AG04449 (cell line): ENCODE data around the gene CHRM5.

ENCODE experiments used
- CTCF ChIA-PET: fragments of 350-600 bp; formaldehyde crosslinking; extraction: SDS; loops from one replicate; lab custom pipeline; 2021; ENCODE audit warnings: antibody characterized with exemption; lab: Yijun Ruan, JAX
- POLR2A ChIA-PET: fragments of 400-600, 350-600 bp; formaldehyde crosslinking; extraction: SDS; loops from one replicate; lab custom pipeline; 2020; ENCODE audit warnings: antibody characterized with exemption, inconsistent platforms; lab: Yijun Ruan, JAX
- DNase-seq: peaks from one replicate; pipeline ENCODE4 v3.0.0-alpha.2; 2010; ENCODE audit warnings: low read depth, low spot score
- H3K4me3 ChIP-seq: 2 replicates; pipeline ENCODE4 v1.5.1; 2011; ENCODE audit warnings: low read depth, mild to moderate bottlenecking, control low read depth, low read length
- CTCF ChIP-seq: IDR thresholded peaks from one replicate; pipeline ENCODE4 v1.5.1; 2011; ENCODE audit warnings: mild to moderate bottlenecking, moderate library complexity, low read length, control low read depth, inconsistent platforms; ENCODE audit not compliant: insufficient read depth; ENCODE audit errors: missing control alignments

The CHRM5 gene

GRCh38 chr15:33980159-33980558, 11.9 kb downstream of the CHRM5 start:
- CTCF ChIA-PET: interaction anchor here (0.8 to 0.9 kb wide), 2 partner anchors 12 to 14 kb away, joined by 3 to 4 read pairs; no protein-coding TSS in a partner anchor
- POLR2A ChIA-PET: no interaction called here
- no peak for TF ChIP-seq CTCF
- no peak for DNase-seq
- H3K4me3 ChIP-seq: no peak overlapping the region

GRCh38 chr15:33982516-33982915, 14.2 kb downstream of the CHRM5 start:
- no peak for TF ChIP-seq CTCF
- H3K4me3 ChIP-seq: no peak overlapping the region
- DNase-seq: peak; percentile 37
- ChIA-PET POLR2A (no interaction called here), CTCF (interaction anchor here (1.0 to 1.9 kb wide), 2 partner anchors 11 to 19 kb away, joined by 3 to 6 read pairs; no protein-coding TSS in a partner anchor)

- DNase-seq: peak; percentile 84
- TF ChIP-seq CTCF: no peak
- POLR2A ChIA-PET: interaction anchor here (1.0 kb wide), 1 partner anchor 71 kb away, joined by 4 read pairs; no protein-coding TSS in a partner anchor
- CTCF ChIA-PET: interaction anchor here (0.8 to 1.9 kb wide), 5 partner anchors 9 to 248 kb away, joined by 4 to 11 read pairs (median 5); partner anchors contain the start of gene CHRM5
- H3K4me3 ChIP-seq: no peak overlapping the region
Measured at GRCh38 chr15:33985287-33985686, 17.0 kb downstream of the CHRM5 start.

GRCh38 chr15:33985751-33986150, 17.5 kb downstream of the CHRM5 start:
- TF ChIP-seq CTCF: no peak
- H3K4me3 ChIP-seq: no peak overlapping the region
- CTCF ChIA-PET: interaction anchor here (0.8 to 1.9 kb wide), 5 partner anchors 8 to 248 kb away, joined by 4 to 11 read pairs (median 5); partner anchors contain the start of gene CHRM5
- no peak for DNase-seq
- POLR2A ChIA-PET: interaction anchor here (1.0 kb wide), 1 partner anchor 70 kb away, joined by 4 read pairs; no protein-coding TSS in a partner anchor

- no peak overlapping the region for H3K4me3 ChIP-seq
- TF ChIP-seq CTCF: no peak
- POLR2A ChIA-PET: no interaction called here
- no peak for DNase-seq
- CTCF ChIA-PET: interaction anchor here (0.9 to 1.5 kb wide), 4 partner anchors 24 to 252 kb away, joined by 3 to 4 read pairs (median 3); no protein-coding TSS in a partner anchor
Measured at GRCh38 chr15:33987444-33987843, 19.1 kb downstream of the CHRM5 start.

- POLR2A ChIA-PET: no interaction called here
Measured at GRCh38 chr15:33988384-33988783, 20.1 kb downstream of the CHRM5 start.

More at GRCh38 chr15:33988384-33988783, 20.1 kb downstream of the CHRM5 start:
- no peak for DNase-seq
- no peak overlapping the region for H3K4me3 ChIP-seq
- TF ChIP-seq CTCF: no peak
- CTCF ChIA-PET: interaction anchor here (0.9 to 1.5 kb wide), 3 partner anchors 25 to 253 kb away, joined by 3 read pairs; no protein-coding TSS in a partner anchor
